Left renal pelvis (tissue), 4 donors: ENCODE results near the gene MAP4K4. TPM values are rescaled to one million over a fixed set of nuclear protein-coding genes. Genes with fewer than 3 reads are reported as not detected.

ENCODE experiments used
- DNase-seq, 4 donors: peaks; one replicate each; pipeline ENCODE4 v3.0.0-alpha.2; 2013; ENCODE audit warnings: low read depth in 4 of 4, low spot score in 3 of 4
- polyA plus RNA-seq, 4 donors: library from polyadenylated mRNA; unstranded; fragments of 120-200 nt; gene quantifications; one replicate each; pipeline ENCODE4 v1.2.1, GENCODE V29; 2013; ENCODE audit not compliant: insufficient read length in 4 of 4

MAP4K4 gene
- polyA plus RNA-seq, 4 donors, result 73.6 to 94.1 (median 79.8) TPM

GRCh38 chr2:101782427-101782792 is 84.9 kb downstream of the MAP4K4 start:
- DNase-seq, result no peak

DNA sequence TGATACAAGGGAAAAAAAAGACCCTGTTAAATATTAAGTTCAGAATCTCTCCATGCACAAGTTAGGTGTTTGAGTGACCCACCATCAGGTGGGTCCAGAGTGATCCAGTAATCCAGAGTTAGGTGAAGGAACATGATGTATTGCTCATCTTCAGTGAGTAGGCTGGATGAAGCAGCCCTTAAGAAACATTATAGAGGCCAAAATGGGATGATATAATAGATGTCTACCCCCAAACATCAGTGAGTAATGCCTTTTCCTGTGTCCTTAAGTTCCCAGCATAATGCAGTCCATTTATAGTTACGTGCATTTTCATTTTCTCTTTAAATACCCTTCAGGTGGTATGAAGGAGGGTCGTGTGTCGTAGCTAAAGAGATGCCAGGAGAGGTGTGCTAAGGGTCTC is 89.6 kb downstream of the MAP4K4 start:
- no peak for DNase-seq

DNA sequence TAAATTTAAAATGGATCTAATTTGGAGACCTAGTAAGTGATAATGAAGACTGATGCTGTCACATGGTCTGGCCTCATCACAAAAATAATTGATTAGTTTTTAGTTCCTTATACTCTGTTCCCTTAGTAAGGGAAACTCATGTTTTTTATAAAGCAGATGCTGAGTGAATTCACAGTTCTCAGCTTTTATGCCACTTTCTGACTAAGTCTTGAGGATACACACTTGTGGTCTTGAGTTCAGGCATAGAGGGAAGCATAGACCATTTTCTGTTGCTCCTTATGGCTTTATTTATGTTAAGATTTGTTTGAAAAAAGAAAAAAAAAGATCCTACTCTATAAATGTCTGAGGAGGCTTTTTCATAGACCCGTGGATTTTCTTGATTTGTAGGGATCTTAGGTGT is 91.1 kb downstream of the MAP4K4 start:
- no peak for DNase-seq

DNA sequence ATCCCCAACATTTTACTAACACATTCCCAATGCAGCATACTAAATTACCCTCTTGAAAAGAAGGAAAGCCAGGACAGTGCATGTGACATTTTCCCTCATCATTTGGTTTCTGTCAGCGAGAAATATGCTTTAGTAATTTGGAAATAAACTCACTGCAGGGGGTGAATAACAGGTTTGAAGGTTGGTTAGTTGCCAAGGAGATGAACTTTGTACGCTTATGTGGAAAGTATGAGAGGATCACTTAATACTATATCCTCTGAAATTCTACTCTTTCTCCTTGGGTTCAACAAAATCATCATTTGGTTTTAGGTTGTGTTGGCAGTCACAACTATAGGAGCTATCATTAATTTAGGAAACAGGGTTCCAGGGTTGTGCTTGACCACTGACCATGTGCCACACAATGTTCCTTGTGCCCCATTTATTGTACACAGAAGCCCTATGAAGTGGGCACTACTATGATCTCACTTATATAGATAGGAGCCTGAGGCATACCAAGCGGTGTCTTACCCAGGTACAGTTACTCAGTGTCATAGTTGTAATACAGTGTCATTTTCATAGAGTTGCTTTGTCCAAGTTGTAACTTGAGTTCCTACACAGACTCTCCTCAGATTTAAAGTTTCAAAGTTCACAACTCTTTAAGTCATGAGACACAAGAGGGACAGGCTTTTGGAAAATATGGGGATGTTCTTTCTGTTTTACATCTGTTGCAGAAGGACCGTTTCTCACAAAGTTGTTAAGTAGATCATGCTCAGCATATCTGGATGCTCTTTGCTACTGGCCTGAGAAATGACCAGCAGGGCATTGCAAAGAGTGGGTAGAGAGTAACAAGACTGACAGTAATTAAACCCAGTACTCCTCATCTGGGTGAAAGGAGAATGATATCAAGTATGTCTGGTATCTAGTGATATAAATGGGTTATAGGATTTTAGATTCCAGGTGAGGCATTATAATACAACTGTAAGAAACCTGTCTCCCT is 91.8 kb downstream of the MAP4K4 start:
- no peak for DNase-seq

DNA sequence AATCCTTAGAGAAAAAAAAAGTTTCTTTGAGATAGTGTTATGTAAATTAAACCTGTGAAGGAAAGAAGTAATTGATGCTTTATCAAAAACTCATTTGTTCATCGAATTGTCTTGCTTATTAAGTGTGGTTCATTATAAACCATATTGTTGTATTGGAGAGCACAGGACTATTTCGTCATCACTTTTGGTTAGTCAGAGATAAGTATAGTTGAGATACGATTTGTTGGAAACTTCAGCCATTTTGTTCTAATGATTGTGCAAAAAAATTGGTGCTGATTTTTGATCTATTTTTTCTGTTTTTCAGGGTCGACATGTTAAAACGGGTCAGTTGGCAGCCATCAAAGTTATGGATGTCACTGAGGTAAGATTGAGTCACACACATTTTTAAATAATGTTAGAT is 92.9 kb downstream of the MAP4K4 start:
- no peak for DNase-seq

GRCh38 chr2:101790857-101791256 is 93.3 kb downstream of the MAP4K4 start:
- no peak for DNase-seq

GRCh38 chr2:101792208-101792607 is 94.7 kb downstream of the MAP4K4 start:
- DNase-seq, result no peak

DNA sequence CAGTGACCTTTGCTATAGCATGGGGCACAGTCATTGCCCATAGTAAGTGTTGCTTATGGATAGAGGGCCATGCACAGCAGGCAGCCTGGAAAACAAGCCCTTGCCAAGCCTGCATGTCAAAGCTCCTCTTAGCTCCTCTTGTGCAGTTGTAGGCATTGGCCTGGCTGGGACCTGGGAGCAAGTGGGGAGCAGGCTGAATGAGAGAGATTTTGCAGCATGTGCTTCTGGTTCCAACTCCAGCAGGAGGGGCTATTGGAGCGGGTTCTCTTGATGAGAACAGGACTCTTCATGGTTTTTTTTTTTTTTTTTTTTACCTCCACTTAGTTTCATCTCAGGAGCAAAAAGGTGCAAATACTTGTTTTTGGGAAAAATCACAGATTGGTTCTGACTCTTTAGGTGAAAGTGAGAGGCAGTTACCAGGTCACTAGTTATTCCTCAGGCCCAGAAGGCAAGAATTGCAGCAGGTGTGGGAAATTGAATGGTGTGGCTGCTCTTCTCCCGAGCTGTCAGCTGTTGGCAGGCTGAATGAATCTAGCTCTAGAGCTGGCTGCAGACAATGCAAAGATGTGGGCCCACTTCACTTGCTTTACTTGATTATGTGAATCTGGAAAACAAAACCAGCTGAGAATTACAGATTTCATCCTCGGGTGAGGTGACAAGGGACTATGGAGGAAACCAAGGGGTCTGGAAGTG is 95.9 kb downstream of the MAP4K4 start:
- DNase-seq, result no peak

- no peak for DNase-seq
These were observed 96.6 kb downstream of the MAP4K4 start for GRCh38 chr2:101794141-101794540.

DNA sequence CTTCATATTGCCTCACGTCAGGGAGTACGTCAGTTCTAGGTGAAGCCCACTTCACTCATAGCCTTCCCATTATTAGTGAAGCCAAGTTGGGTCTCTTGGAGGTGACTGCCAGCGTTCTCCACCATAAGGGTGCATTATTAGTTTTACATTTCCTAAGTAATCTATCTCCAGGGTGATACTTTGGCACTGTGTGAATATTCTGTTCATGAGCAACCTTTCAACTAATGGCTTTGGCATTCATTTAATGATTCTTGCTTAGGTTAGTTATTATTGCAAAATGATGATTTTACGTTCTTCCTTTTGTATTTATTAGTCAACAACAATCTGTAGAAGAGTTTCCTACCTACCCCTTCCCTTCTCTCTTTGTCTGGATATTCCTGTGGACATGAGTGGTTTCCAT is 97.5 kb downstream of the MAP4K4 start:
- no peak for DNase-seq

GRCh38 chr2:101796825-101797600 is 99.5 kb downstream of the MAP4K4 start:
- no peak for DNase-seq

GRCh38 chr2:101801496-101801895 is 104.0 kb downstream of the MAP4K4 start:
- no peak for DNase-seq

DNA sequence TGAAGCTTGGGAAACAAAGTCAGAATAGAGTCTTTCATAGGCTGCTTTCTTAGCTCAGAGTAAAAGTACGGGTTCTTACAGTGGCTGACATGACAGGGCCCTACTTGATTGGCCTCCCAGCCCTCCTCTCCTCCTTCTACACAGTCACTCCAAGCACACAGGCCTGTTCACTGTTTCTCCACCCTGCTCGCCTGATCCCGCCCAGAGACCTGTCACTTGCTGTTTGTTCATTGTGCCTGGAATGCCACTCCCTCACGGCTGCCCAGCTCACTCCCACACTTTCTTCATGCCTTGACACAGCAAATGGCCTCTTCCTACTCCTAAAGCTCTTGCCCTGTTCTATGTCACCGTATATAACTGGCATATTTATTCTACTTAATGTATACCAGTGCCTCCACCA is 104.8 kb downstream of the MAP4K4 start:
- DNase-seq, result no peak

GRCh38 chr2:101803128-101803527 is 105.6 kb downstream of the MAP4K4 start:
- no peak for DNase-seq

- DNase-seq, result no peak
These were observed 106.6 kb downstream of the MAP4K4 start for GRCh38 chr2:101803945-101804696.

- DNase-seq, result no peak
These were observed 107.9 kb downstream of the MAP4K4 start for GRCh38 chr2:101805152-101806088.

- no peak for DNase-seq
These were observed 108.6 kb downstream of the MAP4K4 start for GRCh38 chr2:101806123-101806522.

GRCh38 chr2:101806701-101807100 is 109.2 kb downstream of the MAP4K4 start:
- no peak for DNase-seq

DNA sequence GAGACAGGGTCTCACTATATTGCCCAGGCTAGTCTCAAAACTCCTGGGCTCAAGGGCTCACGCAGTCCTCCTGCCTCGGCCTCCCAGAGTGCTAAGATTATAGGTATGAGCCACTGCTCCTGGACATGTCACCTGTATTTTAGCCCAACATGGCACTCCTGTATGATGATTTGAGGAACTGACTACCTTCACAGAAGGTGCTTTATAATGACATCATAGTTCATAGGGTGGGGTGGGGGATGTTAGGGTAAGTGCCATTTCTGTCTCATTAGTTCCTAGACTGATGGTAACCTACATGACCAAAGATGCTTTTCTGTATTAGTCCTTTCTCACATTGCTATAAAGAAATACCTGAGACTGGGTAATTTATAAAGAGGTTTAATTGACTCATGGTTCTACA is 109.7 kb downstream of the MAP4K4 start:
- DNase-seq, result no peak
